Measurements from ENCODE around the gene ATXN1. TPM values are rescaled to one million over a fixed set of nuclear protein-coding genes. Genes with fewer than 3 reads are reported as not detected.

Gene ATXN1
- total RNA-seq, 4 donors from 2014 or later: 42.4 to 74.9 (median 52.1) TPM

GRCh38 chr6:16352821-16353438 lies 408.3 kb downstream of the ATXN1 start:
- Histone ChIP-seq H3K4me3 (no peak overlapping the region), H3K4me1 (peaks cover 0 to 19% (median 6%) of the 10 kb centered on the region in 4 donors), H3K9me3 (no peaks in the 10 kb centered on the region), H3K36me3 (no peaks in the 10 kb centered on the region), H3K27me3 (no peaks in the 10 kb centered on the region), H3K27ac (replicated peaks in 1 of 4) (peak overlapping the region in 1 of 4 donors; percentile 61)
- intact Hi-C loops (cut with DNase I): no loop called here
- TF ChIP-seq EP300 (IDR thresholded peaks at IDR 0.05): no peak
- no peak for TF ChIP-seq POLR2AphosphoS5 (IDR thresholded peaks at IDR 0.05)
- TF ChIP-seq, protein P1, sequence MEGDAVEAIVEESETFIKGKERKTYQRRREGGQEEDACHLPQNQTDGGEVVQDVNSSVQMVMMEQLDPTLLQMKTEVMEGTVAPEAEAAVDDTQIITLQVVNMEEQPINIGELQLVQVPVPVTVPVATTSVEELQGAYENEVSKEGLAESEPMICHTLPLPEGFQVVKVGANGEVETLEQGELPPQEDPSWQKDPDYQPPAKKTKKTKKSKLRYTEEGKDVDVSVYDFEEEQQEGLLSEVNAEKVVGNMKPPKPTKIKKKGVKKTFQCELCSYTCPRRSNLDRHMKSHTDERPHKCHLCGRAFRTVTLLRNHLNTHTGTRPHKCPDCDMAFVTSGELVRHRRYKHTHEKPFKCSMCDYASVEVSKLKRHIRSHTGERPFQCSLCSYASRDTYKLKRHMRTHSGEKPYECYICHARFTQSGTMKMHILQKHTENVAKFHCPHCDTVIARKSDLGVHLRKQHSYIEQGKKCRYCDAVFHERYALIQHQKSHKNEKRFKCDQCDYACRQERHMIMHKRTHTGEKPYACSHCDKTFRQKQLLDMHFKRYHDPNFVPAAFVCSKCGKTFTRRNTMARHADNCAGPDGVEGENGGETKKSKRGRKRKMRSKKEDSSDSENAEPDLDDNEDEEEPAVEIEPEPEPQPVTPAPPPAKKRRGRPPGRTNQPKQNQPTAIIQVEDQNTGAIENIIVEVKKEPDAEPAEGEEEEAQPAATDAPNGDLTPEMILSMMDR (IDR thresholded peaks at IDR 0.05): no peak
- no peak for TF ChIP-seq POLR2A (IDR thresholded peaks at IDR 0.05; ENCODE audit: low read depth)
- DNase-seq (ENCODE audit: extremely low spot score): no peak
- WGBS: 95% methylated on average over 19 of the region's 19 CpGs

DNA sequence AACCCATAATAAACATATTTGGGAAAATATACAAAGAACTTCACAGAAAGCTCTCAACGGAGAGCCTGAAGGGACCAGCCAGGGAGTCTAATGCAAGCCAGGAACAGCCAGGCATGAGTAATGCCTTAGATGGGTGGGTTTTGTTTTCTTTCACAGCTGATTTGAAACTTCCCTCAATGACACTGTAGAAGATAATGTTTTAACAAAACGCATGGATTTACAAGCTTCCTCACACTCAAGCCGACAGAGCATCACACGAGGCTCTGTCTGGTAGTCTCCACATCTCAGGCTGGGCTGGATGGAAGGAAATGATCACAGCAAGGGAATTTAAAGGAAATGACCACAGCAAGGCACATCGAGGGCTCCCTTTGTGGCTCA lies 409.0 kb downstream of the ATXN1 start:
- peaks cover 0 to 19% (median 6%) of the 10 kb centered on the region in 4 donors for H3K4me1 ChIP-seq
- intact Hi-C loops (cut with DNase I): no loop called here
- 59% methylated on average over 5 of the region's 5 CpGs for WGBS
- DNase-seq (ENCODE audit: extremely low spot score): no peak
- no peaks in the 10 kb centered on the region for H3K27me3 ChIP-seq
- H3K36me3 ChIP-seq: no peaks in the 10 kb centered on the region
- no peaks in the 10 kb centered on the region for H3K9me3 ChIP-seq
- TF ChIP-seq POLR2A (IDR thresholded peaks at IDR 0.05; ENCODE audit: low read depth) (no peak), EP300 (IDR thresholded peaks at IDR 0.05) (no peak)
- H3K4me3 ChIP-seq: no peak overlapping the region
- peak overlapping the region; percentile 40 to 61 (median 48) for H3K27ac ChIP-seq (replicated peaks in 1 of 4)

DNA sequence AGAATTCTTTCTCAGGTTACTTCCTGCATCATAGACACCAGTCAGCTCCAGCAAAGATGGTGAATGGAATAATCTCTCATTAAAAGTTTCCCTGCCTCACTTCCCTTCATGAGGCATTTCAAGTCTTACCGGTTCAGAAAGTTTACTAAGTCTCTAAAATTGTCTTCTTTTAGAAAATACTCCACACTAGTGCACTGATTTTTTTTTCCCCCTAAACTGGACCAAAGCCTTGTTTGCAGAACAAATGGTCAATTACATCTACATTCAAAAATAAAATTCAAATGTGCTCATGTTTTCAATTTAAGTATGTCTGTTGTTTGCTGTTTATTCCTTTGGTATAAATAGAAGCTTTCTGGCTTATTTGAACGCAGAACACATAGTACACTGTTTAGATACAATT lies 411.7 kb downstream of the ATXN1 start:
- intact Hi-C loops (cut with DNase I): no loop called here
- 82% methylated on average over 2 of the region's 2 CpGs for WGBS

DNA sequence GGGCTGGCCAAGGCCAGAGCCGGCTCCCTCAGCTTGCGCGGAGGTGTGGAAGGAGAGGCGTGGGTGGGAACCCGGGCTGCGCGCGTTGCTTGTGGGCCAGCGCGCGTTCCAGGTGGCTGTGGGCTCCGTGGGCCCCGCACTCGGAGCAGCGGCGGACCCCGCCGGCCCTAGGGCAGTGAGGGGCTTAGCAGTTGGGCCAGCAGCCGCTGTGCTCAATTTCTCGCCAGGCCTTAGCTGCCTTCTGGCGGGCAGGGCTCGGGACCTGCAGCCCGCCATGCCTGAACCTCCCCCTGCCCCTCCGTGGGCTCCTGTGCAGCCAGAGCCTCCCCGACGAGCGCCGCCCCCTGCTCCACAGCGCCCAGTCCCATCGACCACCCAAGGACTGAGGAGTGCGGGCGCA lies 414.4 kb downstream of the ATXN1 start:
- H3K4me3 ChIP-seq: no peak overlapping the region
- peaks cover 20 to 21% (median 20%) of the 10 kb centered on the region in 4 donors for H3K4me1 ChIP-seq
- WGBS: 99% methylated on average over 32 of the region's 32 CpGs
- no peak for TF ChIP-seq EP300 (IDR thresholded peaks at IDR 0.05)
- TF ChIP-seq POLR2AphosphoS5 (IDR thresholded peaks at IDR 0.05): no peak
- TF ChIP-seq, protein P1 (IDR thresholded peaks at IDR 0.05): no peak
- no peak for TF ChIP-seq POLR2A (IDR thresholded peaks at IDR 0.05; ENCODE audit: low read depth)
- H3K36me3 ChIP-seq: no peaks in the 10 kb centered on the region
- no peak for DNase-seq (ENCODE audit: extremely low spot score)
- intact Hi-C loops (cut with DNase I): no loop called here
- no peaks in the 10 kb centered on the region for H3K27me3 ChIP-seq
- no peak overlapping the region for H3K27ac ChIP-seq (replicated peaks in 1 of 4)
- no peaks in the 10 kb centered on the region for H3K9me3 ChIP-seq

More for the DNA sequence above, 411.7 kb downstream of the ATXN1 start:
- no peak overlapping the region for H3K4me3 ChIP-seq
- no peak for TF ChIP-seq POLR2A (IDR thresholded peaks at IDR 0.05; ENCODE audit: low read depth)
- no peak for TF ChIP-seq POLR2AphosphoS5 (IDR thresholded peaks at IDR 0.05)
- no peak for TF ChIP-seq EP300 (IDR thresholded peaks at IDR 0.05)
- TF ChIP-seq, protein P1 (IDR thresholded peaks at IDR 0.05): no peak
- H3K4me1 ChIP-seq: peaks cover 15 to 29% (median 21%) of the 10 kb centered on the region in 4 donors
- no peaks in the 10 kb centered on the region for H3K9me3 ChIP-seq
- no peak for DNase-seq (ENCODE audit: extremely low spot score)
- H3K27me3 ChIP-seq: no peaks in the 10 kb centered on the region
- no peaks in the 10 kb centered on the region for H3K36me3 ChIP-seq
- no peak overlapping the region for H3K27ac ChIP-seq (replicated peaks in 1 of 4)

- TF ChIP-seq POLR2A (IDR thresholded peaks at IDR 0.05; ENCODE audit: low read depth) (no peak), POLR2AphosphoS5 (IDR thresholded peaks at IDR 0.05) (peak in 1 of 2 donors; percentile 17)
- H3K4me1 ChIP-seq: peaks cover 16 to 21% (median 19%) of the 10 kb centered on the region in 4 donors
- WGBS: 68% methylated on average over 16 of the region's 16 CpGs
- H3K36me3 ChIP-seq: no peaks in the 10 kb centered on the region
- no peaks in the 10 kb centered on the region for H3K9me3 ChIP-seq
- no peak overlapping the region for H3K4me3 ChIP-seq
- intact Hi-C loops (cut with DNase I): no loop called here
- no peak for DNase-seq (ENCODE audit: extremely low spot score)
- H3K27me3 ChIP-seq: no peaks in the 10 kb centered on the region
- H3K27ac ChIP-seq (replicated peaks in 1 of 4): peak overlapping the region in 2 of 4 donors; percentile 3 to 13
Observed at GRCh38 chr6:16345449-16346330, 415.6 kb downstream of the ATXN1 start.
